SW 1271 (cell line): ENCODE results near the gene NCOR1.
"Not testable (repeated sequence)": the region's sequence is repeated elsewhere in the genome, so short reads cannot be mapped to it uniquely, and the experiment has no call there.

Experiments
- DNase-seq, 2 experiments: peaks; one replicate each; lab custom pipeline; 2025; lab: John Stamatoyannopoulos, UW

Gene NCOR1

GRCh38 chr17:16215002-16215272, 397 bp downstream of the NCOR1 start:
- no peak for DNase-seq

GRCh38 chr17:16214190-16215001, 938 bp downstream of the NCOR1 start:
- peak in 1 of 2 experiments; percentile 70 for DNase-seq

GRCh38 chr17:16212793-16213192, 2.5 kb downstream of the NCOR1 start:
- no peak for DNase-seq

- DNase-seq: no peak
These were observed 3.7 kb downstream of the NCOR1 start for GRCh38 chr17:16211590-16211989.

- DNase-seq: not testable (repeated sequence)
These were observed 10.6 kb downstream of the NCOR1 start for GRCh38 chr17:16204763-16205162.

DNA sequence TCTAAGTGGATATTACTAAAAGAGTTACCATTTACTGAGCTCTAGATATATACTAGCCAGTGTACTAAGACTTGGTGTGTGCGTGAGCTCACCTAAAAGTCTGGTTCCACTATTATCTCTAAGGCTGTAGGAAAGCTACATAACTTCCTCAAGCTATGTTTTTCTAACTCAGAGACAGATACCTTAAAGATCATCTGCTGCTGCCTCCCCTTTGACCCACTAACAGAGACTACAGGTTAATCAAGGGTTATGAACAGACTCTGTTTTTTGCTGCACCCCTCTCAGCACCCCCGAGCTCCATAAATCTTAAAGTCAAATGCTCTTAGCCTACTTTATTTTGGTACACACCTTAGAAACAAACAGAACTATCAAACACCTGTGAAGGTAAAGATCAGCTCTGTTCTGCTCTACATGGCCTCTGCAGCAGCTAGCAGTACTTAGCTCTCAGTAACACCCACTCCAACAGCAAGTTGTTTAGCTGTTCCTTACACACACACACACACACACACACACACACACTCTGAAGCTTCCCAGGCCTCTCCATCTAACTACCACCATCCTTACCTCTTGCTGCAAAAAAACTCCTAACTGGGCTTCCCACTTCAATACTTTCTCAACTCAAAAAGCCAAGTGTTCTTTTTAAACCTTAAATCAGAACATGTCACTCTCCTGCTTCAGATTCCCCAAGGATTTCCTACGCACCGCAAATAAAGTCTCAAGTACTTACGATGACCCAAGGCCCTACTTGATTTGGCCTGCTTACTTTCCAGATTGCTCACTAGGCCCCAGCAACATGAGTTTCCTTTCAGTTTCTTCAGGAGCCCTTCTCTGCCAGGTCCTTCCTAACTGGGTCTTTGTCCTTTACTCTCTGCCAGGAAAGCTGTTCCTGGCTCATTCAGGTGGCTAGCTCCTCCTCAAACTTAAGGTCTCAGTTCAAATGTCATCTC, 12.5 kb downstream of the NCOR1 start:
- DNase-seq: not testable (repeated sequence)

DNA sequence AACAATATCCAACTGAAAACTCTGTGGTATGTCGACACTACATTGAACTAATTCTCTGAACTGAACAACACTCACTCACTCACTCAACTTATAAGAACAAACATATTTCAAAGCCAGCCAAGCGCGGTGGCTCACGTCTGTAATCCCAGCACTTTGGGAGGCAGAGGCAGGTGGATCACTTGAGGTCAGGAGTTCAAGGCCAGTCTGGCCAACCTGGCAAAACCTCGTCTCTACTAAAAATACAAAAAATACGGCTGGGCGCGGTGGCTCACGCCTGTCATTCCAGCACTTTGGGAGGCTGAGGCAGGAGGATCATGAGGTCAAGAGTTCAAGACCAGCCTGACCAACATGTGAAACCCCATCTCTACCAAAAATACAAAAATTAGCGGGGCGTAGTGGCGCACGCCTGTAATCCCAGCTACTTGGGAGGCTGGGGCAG, 13.6 kb downstream of the NCOR1 start:
- DNase-seq: not testable (repeated sequence)

DNA sequence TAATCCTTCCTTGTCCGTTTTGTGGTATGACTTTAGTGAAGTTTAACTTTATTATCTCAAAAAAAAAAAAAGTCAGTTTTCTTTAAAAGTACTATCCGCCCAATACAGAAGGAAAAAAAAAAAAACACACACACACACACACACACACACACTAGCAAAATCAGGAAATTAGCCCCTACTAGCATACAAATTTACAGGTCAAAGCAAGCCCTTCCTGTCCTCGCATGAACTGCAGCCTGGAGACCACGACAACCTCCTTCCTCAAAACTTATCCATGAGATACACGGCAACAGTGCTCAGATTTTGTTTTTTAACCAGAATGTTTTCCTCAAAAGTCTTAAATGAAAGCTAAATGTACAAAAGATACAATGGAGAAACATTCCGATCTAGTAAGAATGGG, 16.2 kb downstream of the NCOR1 start:
- no peak for DNase-seq

GRCh38 chr17:16197276-16197675, 18.1 kb downstream of the NCOR1 start:
- no peak for DNase-seq

DNA sequence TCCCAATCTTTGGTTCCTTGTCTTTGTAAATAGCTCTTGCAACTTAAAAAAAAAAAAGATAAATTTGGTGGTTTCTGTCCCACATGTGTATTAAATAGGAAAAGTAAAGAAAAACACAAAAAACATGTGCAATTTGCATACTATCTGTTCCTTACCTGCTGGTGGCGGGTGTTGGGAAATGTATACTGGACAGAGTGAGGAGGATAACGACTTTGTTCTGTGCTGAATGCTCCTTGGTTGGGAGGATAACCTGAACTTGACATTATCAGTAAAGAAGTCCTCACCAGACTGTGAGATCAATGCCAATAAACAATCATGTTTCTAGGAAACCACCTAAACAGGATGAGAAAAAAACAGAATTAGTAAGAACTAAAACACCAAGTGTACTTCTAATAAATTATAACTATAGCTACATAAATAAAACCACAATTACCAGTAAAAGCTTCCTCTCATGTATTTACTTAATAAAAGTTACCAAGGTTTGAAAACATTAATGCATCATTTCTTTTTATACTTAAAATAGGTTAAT, 21.0 kb downstream of the NCOR1 start:
- DNase-seq: not testable (repeated sequence)

DNA sequence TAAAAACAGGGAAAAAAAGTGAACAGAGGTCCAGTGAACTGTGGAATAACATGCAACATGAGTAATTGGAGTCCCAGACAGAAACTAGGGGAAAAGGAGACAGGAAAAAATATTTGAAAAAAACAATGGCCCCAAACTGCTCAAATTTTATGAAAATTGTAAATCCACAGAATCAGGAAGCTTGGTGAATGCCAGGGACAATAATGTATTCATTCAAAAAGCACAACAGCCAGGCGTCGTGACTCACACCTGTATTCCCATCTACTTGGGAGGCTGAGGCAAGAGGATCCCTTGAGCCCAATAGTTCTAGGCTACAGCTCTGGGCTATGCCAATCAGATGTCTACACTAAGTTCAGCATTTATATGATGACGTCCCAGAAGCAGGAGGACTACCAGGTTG, 23.7 kb downstream of the NCOR1 start:
- no peak for DNase-seq

DNA sequence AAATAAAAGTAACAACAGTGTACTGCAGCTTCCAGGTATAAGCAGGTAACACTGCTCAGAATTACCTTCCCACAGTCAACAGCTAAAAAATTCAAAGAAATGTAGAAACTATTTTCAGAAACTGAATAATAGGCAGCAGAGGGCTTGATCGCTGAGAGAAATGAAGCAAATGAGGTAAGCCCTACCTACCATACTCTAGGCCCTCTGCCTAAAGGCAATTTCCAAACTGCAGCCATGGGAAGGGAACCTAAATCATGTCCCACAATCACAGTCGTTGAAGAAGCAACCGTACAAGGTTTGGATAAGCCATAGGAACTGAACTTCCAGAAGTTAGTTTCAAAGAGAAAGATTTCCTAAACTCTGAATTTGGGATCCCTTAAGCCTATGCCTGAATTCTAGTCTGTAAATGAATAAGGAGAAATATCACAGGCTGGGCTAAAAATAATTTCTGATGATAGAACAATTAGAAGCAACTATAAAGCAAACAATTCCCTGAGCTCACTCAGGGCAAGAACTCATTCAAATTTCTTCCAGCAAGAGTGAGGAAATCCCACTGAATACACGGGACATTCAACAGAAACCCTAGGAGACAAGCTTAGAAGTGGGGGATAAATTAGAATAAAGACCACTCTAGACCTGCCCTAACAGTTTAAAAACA, 24.5 kb downstream of the NCOR1 start:
- DNase-seq: no peak

DNA sequence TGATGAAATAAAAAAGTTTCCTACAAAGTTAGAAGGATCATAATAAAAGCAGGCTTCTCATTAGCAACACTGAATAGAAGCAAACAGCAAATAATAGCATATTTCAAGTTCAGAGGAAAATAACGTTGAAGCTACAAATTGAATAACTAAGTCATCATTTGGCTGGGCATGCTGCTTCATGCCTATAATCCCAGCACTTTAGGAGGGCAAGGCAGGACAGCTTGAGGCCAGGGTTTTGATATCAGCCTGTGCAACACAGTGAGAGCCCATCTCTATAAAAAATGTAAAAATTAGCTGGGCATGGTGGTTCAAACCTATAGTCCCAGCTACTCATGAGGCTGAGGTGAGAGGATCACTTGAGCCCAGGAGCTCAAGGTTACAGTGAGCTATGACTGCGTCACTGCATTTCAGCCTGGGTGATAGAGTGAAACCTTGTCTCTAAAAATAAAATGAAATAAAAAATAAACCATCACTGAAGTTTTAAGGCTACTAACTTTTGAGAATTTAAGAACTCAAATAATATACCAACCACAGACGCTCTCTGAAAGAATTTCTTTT, 25.5 kb downstream of the NCOR1 start:
- no peak for DNase-seq

DNA sequence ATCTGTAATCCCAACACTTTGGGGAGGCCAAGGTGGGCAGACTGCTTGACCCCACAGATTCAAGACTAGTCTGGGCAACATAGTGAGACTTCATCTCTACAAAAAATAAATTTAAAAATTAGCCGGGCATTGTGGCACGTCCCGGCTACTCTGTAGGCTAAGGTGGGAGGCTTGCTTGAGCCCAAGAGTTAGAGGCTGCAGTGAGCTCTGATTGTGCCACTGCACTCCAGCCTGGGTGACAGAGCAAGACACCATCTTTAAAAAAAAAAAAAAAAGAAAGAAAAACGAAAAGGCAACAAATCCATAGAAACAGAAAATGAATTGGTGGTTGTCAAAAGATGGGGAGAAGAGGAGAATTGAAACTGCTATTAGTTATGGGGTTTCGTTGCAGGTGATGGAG, 27.7 kb downstream of the NCOR1 start:
- DNase-seq: no peak

GRCh38 chr17:16181581-16181980, 33.8 kb downstream of the NCOR1 start:
- DNase-seq: no peak

GRCh38 chr17:16178836-16179235, 36.5 kb downstream of the NCOR1 start:
- DNase-seq: no peak

GRCh38 chr17:16171613-16172012, 43.7 kb downstream of the NCOR1 start:
- DNase-seq: no peak

DNA sequence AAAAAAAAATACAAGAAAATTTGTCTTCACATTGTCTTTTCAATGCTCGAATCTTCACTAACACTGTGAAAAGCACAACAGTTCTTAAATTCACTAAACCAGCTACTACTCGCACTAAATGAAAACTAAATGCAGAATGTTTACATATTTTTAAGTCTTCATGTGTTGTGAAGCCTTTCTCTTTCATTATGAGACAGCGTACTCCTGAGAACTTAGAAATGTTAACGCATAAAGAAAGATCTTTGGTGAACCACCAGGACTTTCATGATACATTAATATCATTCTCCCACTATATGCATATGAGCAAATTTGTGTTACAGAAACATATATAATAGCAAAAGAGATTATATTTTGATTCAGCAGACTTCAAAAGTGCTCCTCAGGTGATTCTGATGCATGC, 48.6 kb downstream of the NCOR1 start:
- DNase-seq: not testable (repeated sequence)

- DNase-seq: no peak
These were observed 56.6 kb downstream of the NCOR1 start for GRCh38 chr17:16158714-16159113.

DNA sequence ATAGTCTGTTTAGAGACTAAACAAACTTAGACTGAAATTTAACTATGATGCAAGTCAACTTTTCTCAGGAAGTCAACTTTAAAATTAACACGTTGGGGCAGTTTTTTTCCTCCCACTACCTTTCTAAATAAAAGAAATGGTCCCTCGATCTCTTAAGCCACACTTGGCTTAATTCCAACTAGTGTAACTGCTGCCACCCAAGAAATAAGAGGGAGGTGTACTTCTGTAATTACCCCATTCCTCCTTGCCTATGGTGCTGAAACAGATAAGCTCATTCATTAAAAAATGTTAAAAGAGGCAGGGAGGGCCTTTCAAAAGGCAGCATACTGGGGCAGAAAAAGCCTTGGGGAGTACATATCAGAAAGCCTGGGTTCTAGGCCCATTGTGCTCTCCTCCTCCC, 59.8 kb downstream of the NCOR1 start:
- DNase-seq: no peak

DNA sequence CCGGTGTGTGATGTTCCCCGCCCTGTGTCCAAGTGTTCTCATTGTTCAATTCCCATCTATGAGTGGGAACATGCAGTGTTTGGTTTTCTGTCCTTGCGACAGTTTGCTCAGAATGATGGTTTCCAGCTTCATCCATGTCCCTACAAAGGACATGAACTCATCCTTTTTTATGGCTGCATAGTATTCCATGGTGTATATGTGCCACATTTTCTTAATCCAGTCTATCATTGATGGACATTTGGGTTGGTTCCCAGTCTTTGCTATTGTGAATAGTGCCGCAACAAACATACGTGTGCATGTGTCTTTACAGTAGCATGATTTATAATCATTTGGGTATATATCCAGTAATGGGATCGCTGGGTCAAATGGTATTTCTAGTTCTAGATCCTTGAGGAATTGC, 63.0 kb downstream of the NCOR1 start:
- not testable (repeated sequence) for DNase-seq

DNA sequence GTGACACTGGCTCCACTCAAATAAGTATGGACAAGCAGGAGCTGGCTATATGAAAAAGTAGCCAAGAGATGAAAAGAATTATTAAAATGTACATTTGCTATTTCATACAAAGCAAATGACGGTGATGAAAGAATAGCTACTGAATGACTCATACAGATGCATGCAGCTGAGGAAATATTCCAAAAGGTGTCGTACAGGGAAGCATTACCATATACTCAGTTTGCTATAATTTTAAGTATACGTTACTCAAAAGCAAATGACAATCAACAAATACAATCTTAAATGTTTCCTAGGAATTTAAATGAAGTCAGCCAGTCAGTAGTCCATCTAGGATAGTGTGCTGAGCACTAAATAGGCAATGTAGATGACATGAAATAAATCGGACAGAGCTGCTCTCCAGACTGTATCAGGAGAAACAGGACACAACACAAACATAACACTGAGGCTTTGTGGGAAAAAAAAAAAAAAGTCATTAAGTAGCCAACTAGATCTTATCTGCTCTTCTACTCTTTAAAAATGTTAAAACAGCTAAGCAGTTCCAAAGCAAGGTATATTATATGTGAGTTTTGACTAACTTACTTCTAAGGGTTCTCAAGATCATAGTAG, 65.0 kb downstream of the NCOR1 start:
- DNase-seq: peak; percentile 17 to 65
